Bone marrow (tissue), 2 donors: ENCODE results near the gene RBM33.

Experiments
- DNase-seq, 2 donors: peaks; one replicate each; lab custom pipeline; 2025; lab: John Stamatoyannopoulos, UW

The RBM33 gene

GRCh38 chr7:155770241-155770640, 125.8 kb downstream of the RBM33 start:
- DNase-seq: no peak

- DNase-seq: no peak
Measured at GRCh38 chr7:155773531-155773930, 129.1 kb downstream of the RBM33 start.

- DNase-seq: no peak
Measured at GRCh38 chr7:155774947-155775346, 130.5 kb downstream of the RBM33 start.

- no peak for DNase-seq
Measured at GRCh38 chr7:155775691-155776090, 131.2 kb downstream of the RBM33 start.

GRCh38 chr7:155776606-155777005, 132.1 kb downstream of the RBM33 start:
- no peak for DNase-seq

GRCh38 chr7:155778349-155778748, 133.9 kb downstream of the RBM33 start:
- DNase-seq: no peak

GRCh38 chr7:155780884-155781283, 136.4 kb downstream of the RBM33 start:
- DNase-seq: no peak

GRCh38 chr7:155781433-155781832, 137.0 kb downstream of the RBM33 start:
- DNase-seq: no peak

- no peak for DNase-seq
Measured at GRCh38 chr7:155782466-155782865, 138.0 kb downstream of the RBM33 start.

- no peak for DNase-seq
Measured at GRCh38 chr7:155785536-155785935, 141.1 kb downstream of the RBM33 start.

GRCh38 chr7:155786491-155786890, 142.0 kb downstream of the RBM33 start:
- no peak for DNase-seq

GRCh38 chr7:155787171-155787851, 142.8 kb downstream of the RBM33 start:
- no peak for DNase-seq

GRCh38 chr7:155788616-155789000, 144.1 kb downstream of the RBM33 start:
- no peak for DNase-seq

GRCh38 chr7:155789001-155789725, 144.7 kb downstream of the RBM33 start:
- DNase-seq: no peak

GRCh38 chr7:155790666-155791065, 146.2 kb downstream of the RBM33 start:
- DNase-seq: no peak

- no peak for DNase-seq
Measured at GRCh38 chr7:155791214-155791737, 146.8 kb downstream of the RBM33 start.

GRCh38 chr7:155791836-155792235, 147.4 kb downstream of the RBM33 start:
- no peak for DNase-seq

GRCh38 chr7:155792315-155792960, 148.0 kb downstream of the RBM33 start:
- no peak for DNase-seq

GRCh38 chr7:155792999-155793560, 148.6 kb downstream of the RBM33 start:
- DNase-seq: no peak

- DNase-seq: no peak
Measured at GRCh38 chr7:155793720-155794119, 149.3 kb downstream of the RBM33 start.

GRCh38 chr7:155794196-155794595, 149.7 kb downstream of the RBM33 start:
- DNase-seq: no peak

- no peak for DNase-seq
Measured at GRCh38 chr7:155795401-155795800, 150.9 kb downstream of the RBM33 start.

- DNase-seq: no peak
Measured at GRCh38 chr7:155795951-155796350, 151.5 kb downstream of the RBM33 start.
